GM13976 (cell line): ENCODE results near the gene MLLT3.

ENCODE experiments used
- DNase-seq: peaks from one replicate; pipeline ENCODE4 v3.0.0; 2012; ENCODE audit warnings: low spot score
- CTCF ChIP-seq: IDR thresholded peaks from 2 replicates; pipeline ENCODE4 v1.5.1; 2012; ENCODE audit warnings: borderline replicate concordance, mild to moderate bottlenecking; ENCODE audit not compliant: insufficient read depth; ENCODE audit errors: extremely low read depth, missing control alignments, control extremely low read depth
- in situ Hi-C: fragments of 300-500 bp; cut with MboI; formaldehyde crosslinking; loops from one replicate; pipeline ENCODE4 v1.12.0; 2022; ENCODE audit warnings: low sequenced_read_pairs, mixed read lengths, inconsistent platforms; ENCODE audit not compliant: unreplicated experiment

MLLT3 gene

GRCh38 chr9:20376042-20376441 lies 246.3 kb downstream of the MLLT3 start:
- in situ Hi-C loops, result no loop called here
- DNase-seq, result no peak
- no peak for TF ChIP-seq CTCF

GRCh38 chr9:20373263-20373662 lies 249.0 kb downstream of the MLLT3 start:
- in situ Hi-C loops, result loop anchor here (25.0 kb wide), 1 partner anchor 739 kb away; no protein-coding TSS in a partner anchor
- no peak for DNase-seq
- TF ChIP-seq CTCF, result no peak

GRCh38 chr9:20369391-20369790 lies 252.9 kb downstream of the MLLT3 start:
- DNase-seq, result no peak
- TF ChIP-seq CTCF, result no peak
- in situ Hi-C loops, result loop anchor here (25.0 kb wide), 1 partner anchor 743 kb away; no protein-coding TSS in a partner anchor

GRCh38 chr9:20367855-20368254 lies 254.4 kb downstream of the MLLT3 start:
- no peak for TF ChIP-seq CTCF
- no peak for DNase-seq
- in situ Hi-C loops, result loop anchor here (25.0 kb wide), 1 partner anchor 744 kb away; no protein-coding TSS in a partner anchor

GRCh38 chr9:20364959-20365358 lies 257.3 kb downstream of the MLLT3 start:
- no peak for TF ChIP-seq CTCF
- in situ Hi-C loops, result loop anchor here (25.0 kb wide), 1 partner anchor 747 kb away; no protein-coding TSS in a partner anchor
- no peak for DNase-seq

GRCh38 chr9:20363233-20363632 lies 259.1 kb downstream of the MLLT3 start:
- no peak for DNase-seq
- in situ Hi-C loops, result loop anchor here (25.0 kb wide), 1 partner anchor 749 kb away; no protein-coding TSS in a partner anchor
- no peak for TF ChIP-seq CTCF
